Transverse colon (tissue), 4 donors: ENCODE results near the gene GABPB1.

Experiments used
- POLR2A ChIP-seq: fragments of 450-650 bp; IDR thresholded peaks from one replicate; pipeline ENCODE4 v1.6.1; 2016; ENCODE audit warnings: antibody characterized with exemption, mild to moderate bottlenecking, moderate library complexity
- POLR2AphosphoS5 ChIP-seq, 3 donors: sonication (generic); formaldehyde crosslinking; IDR thresholded peaks; one replicate each; pipeline ENCODE4 v1.6.1; 2016; ENCODE audit warnings: antibody characterized with exemption in 3 of 3
- TF ChIP-seq, protein P1 (sequence below), 5 experiments: fragments of 200-600 bp in 3 of 5; fragments of 450-650 bp in 2 of 5; sonication (generic) in 3 of 5; IDR thresholded peaks; 1 replicate in 2 of 5; 2 replicates in 3 of 5; pipeline ENCODE4 v1.5.1; 2016 to 2017; ENCODE audit warnings: antibody characterized with exemption in 5 of 5, inconsistent platforms in 3 of 5, mild to moderate bottlenecking in 2 of 5, moderate library complexity in 1 of 5

DNA sequence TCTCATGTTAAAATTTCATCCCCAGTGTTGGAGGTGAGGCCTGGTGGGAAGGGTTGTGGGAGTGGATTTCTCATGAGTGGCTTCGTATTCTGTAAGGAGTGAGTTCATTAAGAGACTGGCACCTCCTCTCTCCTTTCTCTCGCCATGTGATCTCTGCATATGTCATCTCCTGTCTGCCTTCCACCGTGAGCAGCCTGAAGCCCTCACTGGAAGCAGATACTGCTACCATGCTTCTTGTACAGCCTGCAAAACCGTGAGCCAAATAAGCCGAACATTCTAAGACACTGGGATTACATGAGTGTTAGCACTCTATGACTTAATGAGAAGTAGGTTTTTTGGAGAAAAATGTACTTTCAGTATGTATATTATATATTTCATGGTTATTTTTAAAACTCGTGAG is 6.8 kb upstream of the GABPB1 start:
- TF ChIP-seq, protein P1, sequence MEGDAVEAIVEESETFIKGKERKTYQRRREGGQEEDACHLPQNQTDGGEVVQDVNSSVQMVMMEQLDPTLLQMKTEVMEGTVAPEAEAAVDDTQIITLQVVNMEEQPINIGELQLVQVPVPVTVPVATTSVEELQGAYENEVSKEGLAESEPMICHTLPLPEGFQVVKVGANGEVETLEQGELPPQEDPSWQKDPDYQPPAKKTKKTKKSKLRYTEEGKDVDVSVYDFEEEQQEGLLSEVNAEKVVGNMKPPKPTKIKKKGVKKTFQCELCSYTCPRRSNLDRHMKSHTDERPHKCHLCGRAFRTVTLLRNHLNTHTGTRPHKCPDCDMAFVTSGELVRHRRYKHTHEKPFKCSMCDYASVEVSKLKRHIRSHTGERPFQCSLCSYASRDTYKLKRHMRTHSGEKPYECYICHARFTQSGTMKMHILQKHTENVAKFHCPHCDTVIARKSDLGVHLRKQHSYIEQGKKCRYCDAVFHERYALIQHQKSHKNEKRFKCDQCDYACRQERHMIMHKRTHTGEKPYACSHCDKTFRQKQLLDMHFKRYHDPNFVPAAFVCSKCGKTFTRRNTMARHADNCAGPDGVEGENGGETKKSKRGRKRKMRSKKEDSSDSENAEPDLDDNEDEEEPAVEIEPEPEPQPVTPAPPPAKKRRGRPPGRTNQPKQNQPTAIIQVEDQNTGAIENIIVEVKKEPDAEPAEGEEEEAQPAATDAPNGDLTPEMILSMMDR (IDR thresholded peaks at IDR 0.05), result no peak
- no peak for TF ChIP-seq POLR2A
- TF ChIP-seq POLR2AphosphoS5 (IDR thresholded peaks at IDR 0.05), result no peak
